IPS-18a (cell line): ENCODE results near the gene RBM48.

Experiments used
- H3K27ac ChIP-seq: one replicate; pipeline ENCODE4 v1.5.1; 2013; ENCODE audit warnings: low read length
- H3K27me3 ChIP-seq: one replicate; pipeline ENCODE4 v1.6.1; 2013; ENCODE audit warnings: mild to moderate bottlenecking, low read length; ENCODE audit not compliant: control insufficient read depth, insufficient read depth
- H3K36me3 ChIP-seq: one replicate; pipeline ENCODE4 v1.6.1; 2013; ENCODE audit warnings: low read depth, low read length; ENCODE audit not compliant: control insufficient read depth
- H3K4me1 ChIP-seq: one replicate; pipeline ENCODE4 v1.6.1; 2013; ENCODE audit warnings: low read depth, low read length; ENCODE audit not compliant: control insufficient read depth
- H3K4me3 ChIP-seq: one replicate; pipeline ENCODE4 v1.5.1; 2013; ENCODE audit warnings: low read length
- H3K9ac ChIP-seq: one replicate; pipeline ENCODE4 v1.6.1; 2013; ENCODE audit warnings: mild to moderate bottlenecking, low read length, moderate library complexity
- H3K9me3 ChIP-seq: one replicate; pipeline ENCODE4 v1.6.1; 2013; ENCODE audit warnings: low read depth, low read length; ENCODE audit not compliant: control insufficient read depth

Gene RBM48

GRCh38 chr7:92546856-92547497 is 18.4 kb downstream of the RBM48 start:
- Histone ChIP-seq H3K27ac (no peak overlapping the region), H3K4me3 (no peak overlapping the region), H3K9ac (no peak overlapping the region), H3K4me1 (no peaks in the 10 kb centered on the region), H3K36me3 (no peaks in the 10 kb centered on the region), H3K27me3 (no peaks in the 10 kb centered on the region), H3K9me3 (no peaks in the 10 kb centered on the region)

- Histone ChIP-seq H3K27ac (no peak overlapping the region), H3K36me3 (no peaks in the 10 kb centered on the region), H3K27me3 (no peaks in the 10 kb centered on the region), H3K4me3 (no peak overlapping the region), H3K9ac (no peak overlapping the region), H3K4me1 (no peaks in the 10 kb centered on the region), H3K9me3 (no peaks in the 10 kb centered on the region)
Measured at GRCh38 chr7:92547579-92547978, 19.0 kb downstream of the RBM48 start.

- Histone ChIP-seq H3K4me1 (no peaks in the 10 kb centered on the region), H3K9me3 (no peaks in the 10 kb centered on the region), H3K9ac (no peak overlapping the region), H3K36me3 (no peaks in the 10 kb centered on the region), H3K27ac (no peak overlapping the region), H3K27me3 (no peaks in the 10 kb centered on the region), H3K4me3 (no peak overlapping the region)
Measured at GRCh38 chr7:92550194-92550593, 21.6 kb downstream of the RBM48 start.

- H3K36me3 ChIP-seq: peaks cover 14% of the 10 kb centered on the region
- no peaks in the 10 kb centered on the region for H3K27me3 ChIP-seq
- H3K27ac ChIP-seq: no peak overlapping the region
- H3K4me1 ChIP-seq: no peaks in the 10 kb centered on the region
- H3K9ac ChIP-seq: no peak overlapping the region
- no peaks in the 10 kb centered on the region for H3K9me3 ChIP-seq
- no peak overlapping the region for H3K4me3 ChIP-seq
Measured at GRCh38 chr7:92557249-92557648, 28.7 kb downstream of the RBM48 start.

GRCh38 chr7:92557808-92558362 is 29.3 kb downstream of the RBM48 start:
- no peak overlapping the region for H3K27ac ChIP-seq
- peaks cover 17% of the 10 kb centered on the region for H3K36me3 ChIP-seq
- no peaks in the 10 kb centered on the region for H3K27me3 ChIP-seq

GRCh38 chr7:92560602-92561001 is 32.0 kb downstream of the RBM48 start:
- no peak overlapping the region for H3K4me3 ChIP-seq
- no peaks in the 10 kb centered on the region for H3K4me1 ChIP-seq
- H3K9me3 ChIP-seq: no peaks in the 10 kb centered on the region
- no peak overlapping the region for H3K9ac ChIP-seq
- H3K36me3 ChIP-seq: peaks cover 26% of the 10 kb centered on the region
- H3K27me3 ChIP-seq: no peaks in the 10 kb centered on the region
- no peak overlapping the region for H3K27ac ChIP-seq

More at GRCh38 chr7:92557808-92558362, 29.3 kb downstream of the RBM48 start:
- H3K4me3 ChIP-seq: no peak overlapping the region
- H3K9me3 ChIP-seq: no peaks in the 10 kb centered on the region
- H3K4me1 ChIP-seq: no peaks in the 10 kb centered on the region
- H3K9ac ChIP-seq: no peak overlapping the region

- Histone ChIP-seq H3K27me3 (no peaks in the 10 kb centered on the region), H3K4me1 (no peaks in the 10 kb centered on the region), H3K36me3 (peaks cover 50% of the 10 kb centered on the region), H3K27ac (no peak overlapping the region), H3K9me3 (no peaks in the 10 kb centered on the region), H3K4me3 (no peak overlapping the region), H3K9ac (no peak overlapping the region)
Measured at GRCh38 chr7:92563345-92563744, 34.8 kb downstream of the RBM48 start.

- Histone ChIP-seq H3K36me3 (peaks cover 63% of the 10 kb centered on the region), H3K27ac (no peak overlapping the region), H3K4me1 (no peaks in the 10 kb centered on the region), H3K27me3 (no peaks in the 10 kb centered on the region), H3K9me3 (no peaks in the 10 kb centered on the region), H3K4me3 (no peak overlapping the region), H3K9ac (no peak overlapping the region)
Measured at GRCh38 chr7:92567460-92567859, 38.9 kb downstream of the RBM48 start.

GRCh38 chr7:92569137-92569536 is 40.5 kb downstream of the RBM48 start:
- no peaks in the 10 kb centered on the region for H3K4me1 ChIP-seq
- H3K36me3 ChIP-seq: peaks cover 67% of the 10 kb centered on the region
- H3K9me3 ChIP-seq: no peaks in the 10 kb centered on the region
- H3K9ac ChIP-seq: no peak overlapping the region
- H3K4me3 ChIP-seq: no peak overlapping the region
- no peaks in the 10 kb centered on the region for H3K27me3 ChIP-seq
- no peak overlapping the region for H3K27ac ChIP-seq

GRCh38 chr7:92576296-92576695 is 47.7 kb downstream of the RBM48 start:
- Histone ChIP-seq H3K4me3 (no peak overlapping the region), H3K27me3 (no peaks in the 10 kb centered on the region), H3K36me3 (peaks cover 82% of the 10 kb centered on the region), H3K27ac (no peak overlapping the region), H3K9me3 (no peaks in the 10 kb centered on the region), H3K9ac (no peak overlapping the region), H3K4me1 (no peaks in the 10 kb centered on the region)

GRCh38 chr7:92582948-92583347 is 54.4 kb downstream of the RBM48 start:
- Histone ChIP-seq H3K9ac (no peak overlapping the region), H3K36me3 (peaks cover 32% of the 10 kb centered on the region), H3K27me3 (no peaks in the 10 kb centered on the region), H3K4me3 (no peak overlapping the region), H3K27ac (no peak overlapping the region), H3K4me1 (no peaks in the 10 kb centered on the region), H3K9me3 (no peaks in the 10 kb centered on the region)

GRCh38 chr7:92584953-92585352 is 56.4 kb downstream of the RBM48 start:
- H3K9ac ChIP-seq: no peak overlapping the region
- H3K4me3 ChIP-seq: no peak overlapping the region
- no peaks in the 10 kb centered on the region for H3K27me3 ChIP-seq
- peaks cover 14% of the 10 kb centered on the region for H3K36me3 ChIP-seq
- H3K4me1 ChIP-seq: peaks cover 6% of the 10 kb centered on the region
- H3K27ac ChIP-seq: no peak overlapping the region
- no peaks in the 10 kb centered on the region for H3K9me3 ChIP-seq
